Uterus (tissue), 2 donors: ENCODE data around the gene HBD.
"Not testable (repeated sequence)": the region's sequence is repeated elsewhere in the genome, so short reads cannot be mapped to it uniquely, and the experiment has no call there.

Experiments
- CTCF ChIP-seq, 4 experiments: fragments of 200-600 bp in 2 of 4; fragments of 450-650 bp in 2 of 4; sonication (generic) in 2 of 4; IDR thresholded peaks; one replicate each; pipeline ENCODE4 v1.5.1; 2016 to 2019; ENCODE audit warnings: antibody characterized with exemption in 4 of 4, mild to moderate bottlenecking in 2 of 4, moderate library complexity in 1 of 4
- POLR2A ChIP-seq, 2 donors: fragments of 450-650 bp; IDR thresholded peaks; one replicate each; pipeline ENCODE4 v1.6.1; 2016; ENCODE audit warnings: antibody characterized with exemption in 2 of 2, mild to moderate bottlenecking in 1 of 2, moderate library complexity in 1 of 2

DNA sequence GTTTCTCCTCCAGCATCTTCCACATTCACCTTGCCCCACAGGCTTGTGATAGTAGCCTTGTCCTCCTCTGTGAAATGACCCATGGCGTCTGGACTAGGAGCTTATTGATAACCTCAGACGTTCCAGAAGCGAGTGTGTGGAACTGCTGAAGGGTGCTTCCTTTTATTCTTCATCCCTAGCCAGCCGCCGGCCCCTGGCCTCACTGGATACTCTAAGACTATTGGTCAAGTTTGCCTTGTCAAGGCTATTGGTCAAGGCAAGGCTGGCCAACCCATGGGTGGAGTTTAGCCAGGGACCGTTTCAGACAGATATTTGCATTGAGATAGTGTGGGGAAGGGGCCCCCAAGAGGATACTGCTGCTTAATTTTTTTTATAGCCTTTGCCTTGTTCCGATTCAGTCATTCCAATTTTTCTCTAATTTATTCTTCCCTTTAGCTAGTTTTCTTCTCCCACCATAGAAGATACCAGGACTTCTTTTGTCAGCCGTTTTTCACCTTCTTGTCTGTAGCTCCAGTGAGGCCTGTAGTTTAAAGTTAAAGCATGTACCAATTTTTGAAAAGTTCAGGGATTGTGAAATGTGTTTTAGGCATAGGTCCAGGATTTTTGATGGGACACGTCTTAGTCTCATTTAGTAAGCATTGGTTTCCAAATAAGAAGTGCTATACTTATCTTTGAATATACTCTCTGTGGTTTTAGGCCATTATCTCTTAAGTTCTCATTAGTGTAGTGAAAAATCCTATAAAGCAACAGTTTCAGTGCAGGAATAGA is 20.5 kb upstream of the HBD start, which contains the start of gene HBG2:
- not testable (repeated sequence) for TF ChIP-seq POLR2A, CTCF (IDR thresholded peaks at IDR 0.05)
